Measurements from ENCODE around the gene JMJD1C.
"Not testable (repeated sequence)": the region's sequence is repeated elsewhere in the genome, so short reads cannot be mapped to it uniquely, and the experiment has no call there.

The JMJD1C gene

GRCh38 chr10:63297941-63298340 is 167.8 kb downstream of the JMJD1C start:
- DNase-seq (ENCODE audit: low read depth), result no peak

GRCh38 chr10:63294781-63295180 is 171.0 kb downstream of the JMJD1C start:
- no peak for DNase-seq (ENCODE audit: low read depth)

- not testable (repeated sequence) for DNase-seq (ENCODE audit: low read depth)
Observed at GRCh38 chr10:63292847-63293246, 172.9 kb downstream of the JMJD1C start.

- no peak for DNase-seq (ENCODE audit: low read depth)
Observed at GRCh38 chr10:63288170-63288569, 177.6 kb downstream of the JMJD1C start.

GRCh38 chr10:63286754-63287264 is 179.0 kb downstream of the JMJD1C start:
- no peak for DNase-seq (ENCODE audit: low read depth)

GRCh38 chr10:63286340-63286739 is 179.4 kb downstream of the JMJD1C start:
- DNase-seq (ENCODE audit: low read depth), result no peak

- DNase-seq (ENCODE audit: low read depth), result not testable (repeated sequence)
Observed at GRCh38 chr10:63283901-63284300, 181.9 kb downstream of the JMJD1C start.

- DNase-seq (ENCODE audit: low read depth), result no peak
Observed at GRCh38 chr10:63283093-63283492, 182.7 kb downstream of the JMJD1C start.

- DNase-seq (ENCODE audit: low read depth), result no peak
Observed at GRCh38 chr10:63281967-63282366, 183.8 kb downstream of the JMJD1C start.

GRCh38 chr10:63280386-63280785 is 185.4 kb downstream of the JMJD1C start:
- no peak for DNase-seq (ENCODE audit: low read depth)

GRCh38 chr10:63275094-63275493 is 190.7 kb downstream of the JMJD1C start:
- no peak for DNase-seq (ENCODE audit: low read depth)

GRCh38 chr10:63273577-63273976 is 192.2 kb downstream of the JMJD1C start:
- no peak for DNase-seq (ENCODE audit: low read depth)

GRCh38 chr10:63268798-63269503 is 196.8 kb downstream of the JMJD1C start:
- peak; percentile 80 for DNase-seq (ENCODE audit: low read depth)

- DNase-seq (ENCODE audit: low read depth), result no peak
Observed at GRCh38 chr10:63268149-63268797, 197.5 kb downstream of the JMJD1C start.

GRCh38 chr10:63267414-63268148 is 198.2 kb downstream of the JMJD1C start:
- no peak for DNase-seq (ENCODE audit: low read depth)

- DNase-seq (ENCODE audit: low read depth), result no peak
Observed at GRCh38 chr10:63266391-63267316, 199.1 kb downstream of the JMJD1C start.

GRCh38 chr10:63265683-63266235 is 200.0 kb downstream of the JMJD1C start:
- no peak for DNase-seq (ENCODE audit: low read depth)

- no peak for DNase-seq (ENCODE audit: low read depth)
Observed at GRCh38 chr10:63265222-63265617, 200.6 kb downstream of the JMJD1C start.

- DNase-seq (ENCODE audit: low read depth), result no peak
Observed at GRCh38 chr10:63264617-63265221, 201.1 kb downstream of the JMJD1C start.

- DNase-seq (ENCODE audit: low read depth), result no peak
Observed at GRCh38 chr10:63262430-63263073, 203.2 kb downstream of the JMJD1C start.
